Neural cell (in vitro differentiated cells): Measurements from ENCODE around the gene FFAR2. TPM values are rescaled to one million over a fixed set of nuclear protein-coding genes. Genes with fewer than 3 reads are reported as not detected.
"Not testable (repeated sequence)": the region's sequence is repeated elsewhere in the genome, so short reads cannot be mapped to it uniquely, and the experiment has no call there.

ENCODE experiments used
- H2AFZ ChIP-seq: fragments of 200-600, 300-800 bp; sonication (generic), shearing (Covaris generic); 2 replicates; pipeline ENCODE4 v1.6.0; 2014; ENCODE audit warnings: low read depth, mild to moderate bottlenecking, antibody characterized with exemption, low read length, moderate library complexity
- H3F3A ChIP-seq: fragments of 200-600 bp; shearing (Covaris generic); 2 replicates; pipeline ENCODE4 v1.6.1; 2016; ENCODE audit warnings: mild to moderate bottlenecking, moderate library complexity, mixed read lengths, antibody characterized with exemption, low read length; ENCODE audit not compliant: insufficient read depth, poor library complexity, severe bottlenecking
- H3K27ac ChIP-seq: fragments of 200-600, 300-800 bp; sonication (generic), shearing (Covaris generic); 2 replicates; pipeline ENCODE4 v1.5.1; 2014; ENCODE audit warnings: mild to moderate bottlenecking, low read length, moderate library complexity
- H3K27me3 ChIP-seq: fragments of 300-800, 200-600 bp; sonication (generic), shearing (Covaris generic); 2 replicates; pipeline ENCODE4 v1.6.0; 2014; ENCODE audit warnings: mild to moderate bottlenecking, low read depth, low read length, moderate library complexity; ENCODE audit not compliant: insufficient read depth
- H3K36me3 ChIP-seq: fragments of 300-800, 200-600 bp; sonication (generic), shearing (Covaris generic); 2 replicates; pipeline ENCODE4 v1.5.1; 2014; ENCODE audit warnings: mild to moderate bottlenecking, antibody characterized with exemption, low read length, moderate library complexity; ENCODE audit not compliant: insufficient read depth
- H3K4me2 ChIP-seq: fragments of 300-800, 200-600 bp; sonication (generic), shearing (Covaris generic); 2 replicates; pipeline ENCODE4 v1.6.0; 2014; ENCODE audit warnings: mild to moderate bottlenecking, low read length
- H3K4me3 ChIP-seq: fragments of 300-800, 200-600 bp; sonication (generic), shearing (Covaris generic); 2 replicates; pipeline ENCODE4 v1.5.1; 2014; ENCODE audit warnings: mild to moderate bottlenecking, low read length, moderate library complexity
- H3K79me2 ChIP-seq: fragments of 200-600 bp; shearing (Covaris generic); replicated peaks from 2 replicates; pipeline ENCODE4 v1.6.0; 2014; ENCODE audit warnings: mild to moderate bottlenecking, low read length, moderate library complexity; ENCODE audit not compliant: insufficient read depth
- H3K9ac ChIP-seq: fragments of 300-800, 200-600 bp; sonication (generic), shearing (Covaris generic); 2 replicates; pipeline ENCODE4 v1.6.1; 2016; ENCODE audit warnings: mild to moderate bottlenecking, low read length, mixed read lengths
- H3K9me2 ChIP-seq: fragments of 200-600 bp; shearing (Covaris generic); 2 replicates; pipeline ENCODE4 v1.6.1; 2016; ENCODE audit warnings: mild to moderate bottlenecking, low read length, mixed read lengths; ENCODE audit not compliant: insufficient read depth
- H3K9me3 ChIP-seq: fragments of 200-600, 300-800 bp; sonication (generic), shearing (Covaris generic); 2 replicates; pipeline ENCODE4 v1.6.1; 2016; ENCODE audit warnings: mild to moderate bottlenecking, mixed run types, low read length, moderate library complexity, mixed read lengths
- H4K20me1 ChIP-seq: fragments of 200-600 bp; shearing (Covaris generic); 2 replicates; pipeline ENCODE4 v1.6.1; 2016; ENCODE audit warnings: mild to moderate bottlenecking, mixed run types; ENCODE audit not compliant: insufficient read depth
- CTCF ChIP-seq: fragments of 450-650 bp; IDR thresholded peaks from 2 replicates; pipeline ENCODE4 v1.5.1; 2014; ENCODE audit warnings: antibody characterized with exemption, mild to moderate bottlenecking, moderate library complexity; ENCODE audit not compliant: poor library complexity, severe bottlenecking
- EP300 ChIP-seq: fragments of 450-650 bp; conservative IDR thresholded peaks from 2 replicates; pipeline ENCODE4 v1.6.1; 2014; ENCODE audit warnings: antibody characterized with exemption, mild to moderate bottlenecking, moderate library complexity; ENCODE audit not compliant: poor library complexity, severe bottlenecking
- EZH2 ChIP-seq: fragments of 200-600, 300-800 bp; shearing (Covaris generic), sonication (generic); IDR thresholded peaks from 2 replicates; pipeline ENCODE4 v1.6.1; 2014; ENCODE audit warnings: antibody characterized with exemption, low read length, borderline replicate concordance, mild to moderate bottlenecking; ENCODE audit not compliant: insufficient read depth, poor library complexity, severe bottlenecking
- MXI1 ChIP-seq: fragments of 450-650 bp; conservative IDR thresholded peaks from 2 replicates; pipeline ENCODE4 v1.6.1; 2014; ENCODE audit warnings: antibody characterized with exemption, mild to moderate bottlenecking; ENCODE audit not compliant: poor library complexity, severe bottlenecking
- POLR2AphosphoS5 ChIP-seq: IDR thresholded peaks from 2 replicates; pipeline ENCODE4 v1.6.1; 2012
- RAD21 ChIP-seq: fragments of 450-650 bp; conservative IDR thresholded peaks from 2 replicates; pipeline ENCODE4 v1.6.1; 2014; ENCODE audit warnings: antibody characterized with exemption, mild to moderate bottlenecking, moderate library complexity
- REST ChIP-seq: IDR thresholded peaks from 2 replicates; pipeline ENCODE4 v1.6.1; 2012; ENCODE audit warnings: borderline replicate concordance
- SMC3 ChIP-seq: fragments of 450-650 bp; conservative IDR thresholded peaks from 2 replicates; pipeline ENCODE4 v1.6.1; 2014; ENCODE audit warnings: antibody characterized with exemption, mild to moderate bottlenecking, moderate library complexity; ENCODE audit not compliant: poor library complexity
- TAF1 ChIP-seq: IDR thresholded peaks from 2 replicates; pipeline ENCODE4 v1.6.1; 2012; ENCODE audit warnings: low read depth
- polyA plus RNA-seq: library from polyadenylated mRNA; depleted of rRNA; stranded (reverse); fragments of >200 nt; gene quantifications from 2 replicates; pipeline ENCODE4 v1.2.3, GENCODE V29; 2014

The FFAR2 gene
- polyA plus RNA-seq, 1 donor from 2014 or later: not detected

- H3K27ac ChIP-seq: no peak overlapping the region
- H3K4me2 ChIP-seq: no peak overlapping the region
- no peak overlapping the region for H2AFZ ChIP-seq
- H3K9me3 ChIP-seq: no peaks in the 10 kb centered on the region
- H3K4me3 ChIP-seq: no peak overlapping the region
- no peak overlapping the region for H3K9ac ChIP-seq
- H3K79me2 ChIP-seq: no peaks in the 10 kb centered on the region
- no peak for TF ChIP-seq CTCF
- TF ChIP-seq REST: no peak
- TF ChIP-seq EP300: no peak
- TF ChIP-seq TAF1: no peak
- TF ChIP-seq RAD21: no peak
- TF ChIP-seq EZH2: no peak
- no peak for TF ChIP-seq MXI1
- no peak for TF ChIP-seq SMC3
- TF ChIP-seq POLR2AphosphoS5: no peak
- no peaks in the 10 kb centered on the region for H3K27me3 ChIP-seq
- H3F3A ChIP-seq: no peaks in the 10 kb centered on the region
- H3K9me2 ChIP-seq: no peaks in the 10 kb centered on the region
- no peaks in the 10 kb centered on the region for H3K36me3 ChIP-seq
- H4K20me1 ChIP-seq: no peaks in the 10 kb centered on the region
Observed at GRCh38 chr19:35399948-35400772, 47.9 kb upstream of the FFAR2 start.

GRCh38 chr19:35400773-35401100 lies 47.3 kb upstream of the FFAR2 start:
- TF ChIP-seq CTCF (no peak), SMC3 (no peak), REST (no peak), POLR2AphosphoS5 (no peak), EZH2 (no peak), MXI1 (no peak), EP300 (no peak), TAF1 (no peak), RAD21 (no peak)
- Histone ChIP-seq H3K9ac (no peak overlapping the region), H3K79me2 (no peaks in the 10 kb centered on the region), H4K20me1 (no peaks in the 10 kb centered on the region), H3K9me3 (no peaks in the 10 kb centered on the region), H3K4me3 (no peak overlapping the region), H3K27me3 (no peaks in the 10 kb centered on the region), H3K36me3 (no peaks in the 10 kb centered on the region), H3K27ac (no peak overlapping the region), H3F3A (no peaks in the 10 kb centered on the region), H3K4me2 (no peak overlapping the region), H2AFZ (no peak overlapping the region), H3K9me2 (no peaks in the 10 kb centered on the region)

- not testable (repeated sequence) for H3K79me2 ChIP-seq, H3K36me3 ChIP-seq, H3K4me3 ChIP-seq, H3K9ac ChIP-seq, H3F3A ChIP-seq, H3K9me3 ChIP-seq, H3K4me2 ChIP-seq, H4K20me1 ChIP-seq, H3K27me3 ChIP-seq, H2AFZ ChIP-seq, H3K27ac ChIP-seq, H3K9me2 ChIP-seq
Observed at GRCh38 chr19:35401416-35401815, 46.6 kb upstream of the FFAR2 start.
